K562 (cell line): ENCODE measurements around the gene HOXB5. TPM values are rescaled to one million over a fixed set of nuclear protein-coding genes. Genes with fewer than 3 reads are reported as not detected.

ENCODE experiments used
- BRD9 ChIP-seq: fragments of 450-650 bp; IDR thresholded peaks from 2 replicates; pipeline ENCODE4 v1.6.1; 2018; ENCODE audit warnings: low read depth; ENCODE audit not compliant: partially characterized antibody
- CBX1 ChIP-seq: sonication (generic); IDR thresholded peaks from 2 replicates; pipeline ENCODE4 v1.6.1; 2016; ENCODE audit warnings: antibody characterized with exemption, low read depth, mild to moderate bottlenecking
- COPS2 ChIP-seq: fragments of 450-650 bp; conservative IDR thresholded peaks from 2 replicates; pipeline ENCODE4 v1.6.1; 2016; ENCODE audit warnings: mild to moderate bottlenecking, moderate library complexity
- CREM ChIP-seq: IDR thresholded peaks from 2 replicates; pipeline ENCODE4 v1.6.1; 2014; ENCODE audit warnings: antibody characterized with exemption, low read depth
- EHMT2 ChIP-seq: fragments of 450-650 bp; IDR thresholded peaks from 2 replicates; pipeline ENCODE4 v1.6.1; 2018; ENCODE audit warnings: antibody characterized with exemption
- ELF4 ChIP-seq: fragments of 450-650 bp; formaldehyde crosslinking; IDR thresholded peaks from 2 replicates; pipeline ENCODE4 v1.4.0; 2022; ENCODE audit warnings: missing genetic modification characterization
- ETV6 ChIP-seq, 3 experiments: fragments of 150-350 bp in 1 of 3; sonication (generic) in 1 of 3; formaldehyde crosslinking in 1 of 3; IDR thresholded peaks; 2 replicates each; pipeline versions ENCODE4 v1.6.1 to v1.8.0; 2014 to 2022; ENCODE audit warnings: borderline replicate concordance in 2 of 3, low read depth in 2 of 3, antibody characterized with exemption in 1 of 3, low read length in 1 of 3, mild to moderate bottlenecking in 1 of 3, missing genetic modification reagents in 1 of 3
- HEY1 ChIP-seq: fragments of 250-450 bp; sonication (Bioruptor Pico); IDR thresholded peaks from 2 replicates; pipeline ENCODE4 v1.5.0; 2020; ENCODE audit warnings: mild to moderate bottlenecking, moderate library complexity, borderline replicate concordance
- KDM4B ChIP-seq, 2 experiments: fragments of 450-650 bp in 1 of 2; sonication (generic) in 1 of 2; IDR thresholded peaks; 2 replicates each; pipeline ENCODE4 v1.6.1; 2016 to 2017; ENCODE audit warnings: borderline replicate concordance in 2 of 2, antibody characterized with exemption in 1 of 2, low read depth in 1 of 2, mild to moderate bottlenecking in 1 of 2
- MIER1 ChIP-seq: fragments of 450-650 bp; IDR thresholded peaks from 2 replicates; pipeline ENCODE4 v1.6.1; 2016; ENCODE audit warnings: antibody characterized with exemption, mild to moderate bottlenecking, low read depth
- NCOR1 ChIP-seq: fragments of 450-650 bp; IDR thresholded peaks from 2 replicates; pipeline ENCODE4 v1.6.1; 2016; ENCODE audit warnings: mild to moderate bottlenecking, moderate library complexity
- NFRKB ChIP-seq: fragments of 450-650 bp; IDR thresholded peaks from 2 replicates; pipeline ENCODE4 v1.6.1; 2016; ENCODE audit warnings: low read depth
- NRF1 ChIP-seq, 2 experiments: fragments of 450-650 bp; IDR thresholded peaks in 1 of 2; conservative IDR thresholded peaks in 1 of 2; 2 replicates each; pipeline ENCODE4 v1.6.1; 2014; ENCODE audit warnings: mild to moderate bottlenecking in 2 of 2
- PHB ChIP-seq: fragments of 250-450 bp; sonication (Bioruptor Pico); IDR thresholded peaks from 2 replicates; pipeline ENCODE4 v1.5.0; 2021
- PHB2 ChIP-seq: fragments of 450-650 bp; IDR thresholded peaks from 2 replicates; pipeline ENCODE4 v1.6.1; 2017; ENCODE audit warnings: low read depth
- RNF2 ChIP-seq: sonication (generic); IDR thresholded peaks from 2 replicates; pipeline ENCODE4 v1.6.1; 2016
- SMAD4 ChIP-seq: fragments of 250-450 bp; sonication (Bioruptor Pico); conservative IDR thresholded peaks from 2 replicates; pipeline ENCODE4 v1.8.0; 2021; ENCODE audit warnings: inconsistent platforms, mild to moderate bottlenecking, moderate library complexity
- TCF7L2 ChIP-seq: fragments of 150-350 bp; IDR thresholded peaks from 2 replicates; pipeline ENCODE4 v1.6.1; 2016; ENCODE audit warnings: low read depth, mild to moderate bottlenecking, low read length, moderate library complexity
- TEAD1 ChIP-seq, 2 experiments: fragments of 450-650 bp in 1 of 2; sonication (generic) in 1 of 2; formaldehyde crosslinking; IDR thresholded peaks; 2 replicates each; pipeline versions ENCODE4 v1.4.0 to v1.8.0; 2020 to 2022; ENCODE audit warnings: mild to moderate bottlenecking in 2 of 2, missing genetic modification reagents in 1 of 2
- ZKSCAN8 ChIP-seq: fragments of 200-800 bp; sonication (Bioruptor generic); IDR thresholded peaks from 2 replicates; pipeline ENCODE4 v1.6.1; 2016; ENCODE audit warnings: missing genetic modification characterization, missing compliant biosample characterization
- ZNF140 ChIP-seq: fragments of 250-450 bp; sonication (Bioruptor Pico); IDR thresholded peaks from 2 replicates; pipeline ENCODE4 v1.8.0; 2021; ENCODE audit warnings: moderate library complexity, mild to moderate bottlenecking, inconsistent platforms
- ZNF274 ChIP-seq: IDR thresholded peaks from 2 replicates; pipeline ENCODE4 v1.6.1; 2011; ENCODE audit warnings: low read depth, mild to moderate bottlenecking, low read length, moderate library complexity, borderline replicate concordance
- ZNF507 ChIP-seq: conservative IDR thresholded peaks from 2 replicates; pipeline ENCODE4 v1.6.1; 2017; ENCODE audit warnings: missing genetic modification characterization, missing compliant biosample characterization
- ZNF586 ChIP-seq: fragments of 450-650 bp; formaldehyde crosslinking; conservative IDR thresholded peaks from 2 replicates; pipeline ENCODE4 v1.4.0; 2020; ENCODE audit warnings: mild to moderate bottlenecking, moderate library complexity
- ZNF668 ChIP-seq: fragments of 250-450 bp; sonication (Bioruptor Pico); IDR thresholded peaks from 2 replicates; pipeline ENCODE4 v1.8.0; 2022; ENCODE audit warnings: mild to moderate bottlenecking, inconsistent platforms
- ZNF780A ChIP-seq: fragments of 250-450 bp; sonication (Bioruptor Pico); IDR thresholded peaks from 2 replicates; pipeline ENCODE4 v1.5.0; 2021; ENCODE audit warnings: mild to moderate bottlenecking
- polyA plus RNA-seq, 8 experiments: library from polyadenylated mRNA; depleted of rRNA in 4 of 8; stranded (reverse) in 5 of 8; unstranded in 3 of 8; fragments of >200 nt; fragmentation: Nextera tagmentation in 2 of 8; fragmentation: Illumina TruSeq in 1 of 8; extraction: Ambion mirVana in 2 of 8; extraction: Trizol in 1 of 8; gene quantifications; 2 replicates each; pipeline versions ENCODE4 v1.2.1 to v1.2.3, GENCODE V29; 2011 to 2014; ENCODE audit warnings: inconsistent platforms in 1 of 8, missing spikeins in 1 of 8
- total RNA-seq, 7 experiments: library from RNA; depleted of rRNA in 6 of 7; stranded (reverse); fragments of >200 nt in 6 of 7; fragmentation: Illumina TruSeq in 2 of 7; extraction: Trizol in 2 of 7; gene quantifications; 2 replicates each; pipeline versions ENCODE4 v1.2.1 to v1.2.3, GENCODE V29; 2011 to 2021; ENCODE audit warnings: low replicate concordance in 1 of 7
- TF ChIP-seq, protein P1 (sequence below), 2 experiments: fragments of 450-650 bp; IDR thresholded peaks; 2 replicates each; pipeline ENCODE4 v1.6.1; 2018; ENCODE audit warnings: mild to moderate bottlenecking in 2 of 2, low read depth in 1 of 2; ENCODE audit not compliant: partially characterized antibody in 2 of 2

The HOXB5 gene
- total and polyA plus RNA-seq, 9 of the 15 experiments (the other 6 are each of a cell fraction or from before 2014, with no cell fraction given), result 0.24 to 2.7 (median 0.65) TPM

- TF ChIP-seq NCOR1, result 0 out of 2 replicates have a peak, but pooled peaks have one; percentile 7
- no peak for TF ChIP-seq EHMT2
- no peak for TF ChIP-seq PHB2
- TF ChIP-seq PHB (CRISPR knock-in tag), result 0 out of 2 replicates have a peak, but pooled peaks have one; percentile 74
- no peak for TF ChIP-seq ETV6 (IDR thresholded peaks at IDR 0.05; ENCODE audit: borderline replicate concordance in 1 of 2, low read depth in 2 of 2, low read length in 1 of 2)
- TF ChIP-seq ETV6 (CRISPR knock-in tag; IDR thresholded peaks at IDR 0.05; ENCODE audit: borderline replicate concordance), result no peak
- TF ChIP-seq MIER1, result no peak
- TF ChIP-seq ZNF586, result no peak
- TF ChIP-seq ZNF668, result no peak
- peak; percentile 33; the same call in 1 of the 2 replicates for TF ChIP-seq ZNF274
- TF ChIP-seq HEY1 (CRISPR knock-in tag), result no peak
- peak; percentile 56; the same call in 1 of the 2 replicates for TF ChIP-seq ELF4 (CRISPR knock-in tag)
- no peak for TF ChIP-seq TCF7L2
- TF ChIP-seq NFRKB, result peak; percentile 35; the same call in 1 of the 2 replicates
- TF ChIP-seq RNF2, result no peak
- TF ChIP-seq SMAD4 (CRISPR knock-in tag), result peak; percentile 11; the same call in 1 of the 2 replicates
- no peak for TF ChIP-seq ZKSCAN8 (CRISPR knock-in tag)
- TF ChIP-seq KDM4B (IDR thresholded peaks at IDR 0.05; ENCODE audit: borderline replicate concordance in 2 of 2, low read depth in 1 of 2), result 0 out of 4 replicates have a peak, but pooled peaks of 1 of the 2 experiments have one; percentile 7
- TF ChIP-seq COPS2, result no peak
- TF ChIP-seq, protein P1, sequence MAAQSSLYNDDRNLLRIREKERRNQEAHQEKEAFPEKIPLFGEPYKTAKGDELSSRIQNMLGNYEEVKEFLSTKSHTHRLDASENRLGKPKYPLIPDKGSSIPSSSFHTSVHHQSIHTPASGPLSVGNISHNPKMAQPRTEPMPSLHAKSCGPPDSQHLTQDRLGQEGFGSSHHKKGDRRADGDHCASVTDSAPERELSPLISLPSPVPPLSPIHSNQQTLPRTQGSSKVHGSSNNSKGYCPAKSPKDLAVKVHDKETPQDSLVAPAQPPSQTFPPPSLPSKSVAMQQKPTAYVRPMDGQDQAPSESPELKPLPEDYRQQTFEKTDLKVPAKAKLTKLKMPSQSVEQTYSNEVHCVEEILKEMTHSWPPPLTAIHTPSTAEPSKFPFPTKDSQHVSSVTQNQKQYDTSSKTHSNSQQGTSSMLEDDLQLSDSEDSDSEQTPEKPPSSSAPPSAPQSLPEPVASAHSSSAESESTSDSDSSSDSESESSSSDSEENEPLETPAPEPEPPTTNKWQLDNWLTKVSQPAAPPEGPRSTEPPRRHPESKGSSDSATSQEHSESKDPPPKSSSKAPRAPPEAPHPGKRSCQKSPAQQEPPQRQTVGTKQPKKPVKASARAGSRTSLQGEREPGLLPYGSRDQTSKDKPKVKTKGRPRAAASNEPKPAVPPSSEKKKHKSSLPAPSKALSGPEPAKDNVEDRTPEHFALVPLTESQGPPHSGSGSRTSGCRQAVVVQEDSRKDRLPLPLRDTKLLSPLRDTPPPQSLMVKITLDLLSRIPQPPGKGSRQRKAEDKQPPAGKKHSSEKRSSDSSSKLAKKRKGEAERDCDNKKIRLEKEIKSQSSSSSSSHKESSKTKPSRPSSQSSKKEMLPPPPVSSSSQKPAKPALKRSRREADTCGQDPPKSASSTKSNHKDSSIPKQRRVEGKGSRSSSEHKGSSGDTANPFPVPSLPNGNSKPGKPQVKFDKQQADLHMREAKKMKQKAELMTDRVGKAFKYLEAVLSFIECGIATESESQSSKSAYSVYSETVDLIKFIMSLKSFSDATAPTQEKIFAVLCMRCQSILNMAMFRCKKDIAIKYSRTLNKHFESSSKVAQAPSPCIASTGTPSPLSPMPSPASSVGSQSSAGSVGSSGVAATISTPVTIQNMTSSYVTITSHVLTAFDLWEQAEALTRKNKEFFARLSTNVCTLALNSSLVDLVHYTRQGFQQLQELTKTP (IDR thresholded peaks at IDR 0.05; ENCODE audit: low read depth in 1 of 2, partially characterized antibody in 2 of 2), result peak in 1 of 2 experiments; percentile 47
- TF ChIP-seq ZNF507 (tag), result 0 out of 2 replicates have a peak, but pooled peaks have one; percentile 12
- no peak for TF ChIP-seq NRF1 (conservative IDR thresholded peaks at IDR 0.05 in 1 of 2, IDR thresholded peaks at IDR 0.05 in 1 of 2)
- no peak for TF ChIP-seq CREM
- TF ChIP-seq ZNF780A (CRISPR knock-in tag), result no peak
- TF ChIP-seq BRD9, result peak; percentile 20
- TF ChIP-seq ZNF140 (CRISPR knock-in tag), result no peak
- TF ChIP-seq TEAD1 (CRISPR knock-in tag; IDR thresholded peaks at IDR 0.05), result no peak; a peak in 1 of 4 replicates
- 0 out of 2 replicates have a peak, but pooled peaks have one; percentile 38 for TF ChIP-seq CBX1
Measured at GRCh38 chr17:48625495-48626244, 32.1 kb upstream of the HOXB5 start (continued).
